GM21526 (cell line): ENCODE data around the gene HPD.

Experiments
- ATAC-seq: cut with Tn5 transposase; IDR thresholded peaks from one replicate; pipeline ENCODE4 v1.9.1; 2021; ENCODE audit warnings: moderate library complexity; ENCODE audit not compliant: unreplicated experiment, low FRiP score

The HPD gene

DNA sequence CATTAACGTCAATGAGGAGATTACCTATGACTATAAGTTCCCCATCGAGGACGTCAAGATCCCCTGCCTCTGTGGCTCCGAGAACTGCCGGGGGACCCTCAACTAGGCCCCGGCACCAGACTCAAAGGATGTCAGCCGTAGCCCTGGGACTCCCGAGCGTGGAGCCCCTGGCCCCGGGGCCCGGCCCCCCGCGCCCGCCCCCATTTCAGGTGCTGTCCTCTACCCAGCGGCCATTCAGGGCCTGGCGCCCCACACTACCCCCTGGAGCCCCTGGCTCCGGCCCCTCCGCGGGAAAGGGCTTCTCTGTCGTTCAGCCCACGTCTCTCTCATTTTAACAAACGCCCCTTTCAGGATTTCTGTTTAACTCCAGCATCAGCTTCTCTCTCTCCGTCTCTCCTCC is 28.5 kb downstream of the HPD start:
- ATAC-seq, result no peak

DNA sequence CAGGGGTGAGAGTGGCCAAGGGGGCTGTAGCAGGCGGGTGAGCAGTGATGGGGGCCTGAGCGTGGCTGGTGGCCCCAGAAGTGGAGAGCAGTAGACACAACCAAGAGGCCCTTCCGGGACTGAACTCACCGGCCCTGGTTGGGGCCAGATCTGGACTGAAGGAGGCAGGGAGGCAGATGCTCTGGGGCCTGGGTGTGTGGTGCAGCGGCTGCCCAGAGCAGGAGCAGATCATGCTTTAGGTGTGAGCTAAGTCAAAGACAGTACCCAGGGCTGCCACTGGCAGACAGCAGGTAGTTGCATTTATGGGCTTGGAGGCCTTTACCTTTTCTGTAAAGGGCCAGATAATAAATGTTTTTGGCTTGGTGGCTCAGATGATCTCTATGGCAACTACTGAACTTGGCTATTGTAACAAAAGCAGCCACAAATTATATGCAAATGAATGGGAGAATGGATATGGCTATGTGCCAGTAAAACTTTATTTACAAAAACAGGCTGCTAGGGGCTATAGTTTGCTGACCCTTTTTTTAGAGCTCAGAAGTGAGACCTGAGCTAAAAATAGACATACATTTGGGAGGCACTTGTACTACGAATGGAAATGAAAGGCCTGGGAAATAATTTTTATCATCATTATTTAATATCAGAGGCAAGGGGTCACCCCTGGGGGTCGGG is 29.3 kb downstream of the HPD start:
- no peak for ATAC-seq

DNA sequence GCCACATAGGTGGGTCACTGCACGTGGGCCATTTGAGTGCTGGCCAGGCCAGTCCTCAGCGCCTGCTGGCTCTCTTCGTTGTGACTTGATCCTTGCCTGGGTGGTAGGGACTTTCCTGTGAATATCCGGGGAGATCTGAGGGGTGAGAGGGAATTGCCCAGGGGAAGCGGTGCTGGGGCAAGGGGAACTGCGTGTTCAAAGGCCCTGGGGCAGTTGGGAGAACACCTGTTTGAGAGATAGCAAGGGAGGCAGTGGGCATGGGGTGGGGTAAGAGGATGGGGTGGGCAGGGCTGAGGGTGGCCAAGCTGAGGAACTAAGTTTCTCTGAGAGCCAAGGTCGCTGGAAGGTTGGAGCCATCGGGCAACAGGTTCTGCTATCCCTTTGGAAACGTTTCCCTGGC is 29.8 kb downstream of the HPD start:
- ATAC-seq, result no peak

DNA sequence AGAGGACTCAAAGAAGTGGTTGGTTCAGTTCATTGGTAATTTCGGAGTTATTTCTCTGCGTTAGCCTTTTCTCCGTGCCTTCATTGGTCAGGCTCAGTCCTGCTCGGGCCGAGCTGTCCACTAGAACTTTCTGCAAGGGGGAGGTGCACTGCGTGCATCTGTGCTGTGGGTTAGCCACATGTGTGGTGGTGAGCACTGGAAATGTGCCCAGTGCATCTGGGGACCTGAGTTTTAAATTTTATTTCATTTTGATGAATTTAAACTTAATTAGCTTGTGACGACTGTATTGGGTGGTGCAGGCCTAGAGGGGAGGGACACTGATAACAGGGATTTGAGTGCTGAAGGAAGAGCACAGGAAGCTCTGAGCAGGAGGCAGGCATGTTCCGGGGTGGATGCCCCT is 30.4 kb downstream of the HPD start:
- no peak for ATAC-seq

DNA sequence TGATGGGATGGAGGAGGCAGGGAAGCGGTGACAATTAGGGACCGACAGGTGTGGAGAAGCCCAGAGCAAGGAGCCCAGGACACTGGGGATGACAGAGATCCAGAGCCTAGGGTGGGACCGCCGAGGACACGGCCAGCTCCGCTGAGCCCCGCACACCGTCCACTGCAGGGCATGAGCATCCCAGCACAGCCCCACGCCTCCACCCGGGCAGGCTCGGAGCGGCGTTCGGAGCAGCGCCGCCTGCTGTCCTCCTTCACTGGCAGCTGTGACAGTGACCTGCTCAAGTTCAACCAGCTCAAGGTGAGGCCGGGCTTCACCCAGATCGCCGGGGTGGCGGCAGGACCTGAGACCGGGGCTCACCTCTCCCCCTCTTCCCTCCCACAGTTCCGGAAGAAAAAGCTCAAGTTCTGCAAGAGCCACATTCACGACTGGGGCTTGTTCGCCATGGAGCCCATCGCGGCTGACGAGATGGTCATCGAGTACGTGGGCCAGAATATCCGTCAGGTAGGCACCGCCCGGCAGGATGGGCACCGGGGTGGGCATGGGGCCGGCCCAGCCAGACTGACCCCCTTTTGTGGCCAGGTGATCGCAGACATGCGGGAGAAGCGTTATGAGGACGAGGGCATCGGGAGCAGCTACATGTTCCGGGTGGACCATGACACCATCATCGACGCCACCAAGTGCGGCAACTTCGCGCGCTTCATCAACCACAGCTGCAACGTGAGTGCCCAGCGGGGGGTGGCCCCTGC is 31.1 kb downstream of the HPD start:
- ATAC-seq, result no peak

DNA sequence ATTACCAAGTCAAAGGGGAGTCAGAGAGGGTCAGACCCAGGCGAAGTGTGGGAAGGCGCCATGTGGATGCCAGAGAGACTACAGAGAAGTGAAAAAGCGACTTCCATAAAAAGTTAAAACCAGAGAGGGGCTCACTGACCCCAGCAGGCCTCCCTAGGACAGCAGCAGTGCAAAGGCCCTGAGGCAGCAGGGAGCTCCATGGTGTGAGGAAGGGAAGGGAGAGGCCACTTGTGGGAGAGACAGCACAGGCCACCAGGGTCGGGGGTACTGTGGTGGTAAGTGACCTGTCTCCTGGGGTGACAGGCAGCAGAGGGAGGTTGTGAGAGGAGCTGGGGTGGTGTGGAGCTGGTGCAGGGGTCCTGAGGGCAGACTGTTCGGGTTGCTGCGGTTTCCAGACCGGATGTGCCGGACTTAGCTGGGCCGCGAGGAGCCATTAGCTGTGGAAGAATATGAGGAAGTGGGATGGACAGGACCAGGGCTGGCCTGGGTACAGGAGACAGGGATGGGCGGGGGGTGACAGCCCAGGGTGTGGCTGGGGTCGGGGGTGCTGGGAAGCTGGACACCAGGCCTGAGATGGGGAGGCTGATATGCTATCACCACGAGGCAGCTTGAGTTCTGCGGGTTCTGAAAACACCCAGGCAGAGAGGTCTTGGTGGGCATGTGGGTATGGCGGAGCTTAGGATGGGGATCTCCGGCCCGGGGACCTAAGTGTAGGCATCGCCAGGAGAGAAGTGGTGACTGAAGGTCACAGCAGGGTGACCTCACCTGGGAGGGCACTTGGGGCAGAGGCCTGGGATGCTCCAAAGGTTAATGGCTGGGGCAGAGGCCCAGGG is 32.1 kb downstream of the HPD start:
- no peak for ATAC-seq

DNA sequence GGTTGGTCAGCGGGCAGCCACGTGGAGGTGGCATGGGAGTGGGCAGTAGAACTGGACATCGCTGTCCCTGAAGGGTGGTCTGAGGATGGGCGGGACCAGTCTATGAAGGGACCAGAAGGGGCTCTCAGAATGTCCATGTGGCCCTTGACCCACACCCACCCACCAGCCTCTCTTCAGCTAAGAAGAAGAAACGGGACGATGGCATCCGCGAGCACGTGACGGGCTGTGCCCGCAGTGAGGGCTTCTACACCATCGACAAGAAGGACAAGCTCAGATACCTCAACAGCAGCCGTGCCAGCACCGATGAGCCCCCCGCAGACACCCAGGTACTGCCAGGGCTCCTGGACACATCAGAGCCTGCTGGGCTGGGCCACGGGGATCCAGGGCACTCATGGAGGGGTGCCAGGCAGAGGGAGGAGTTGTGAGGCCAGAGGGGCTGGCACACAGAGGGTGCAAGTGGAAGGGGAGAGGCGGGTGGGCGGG is 33.6 kb downstream of the HPD start:
- ATAC-seq, result no peak

DNA sequence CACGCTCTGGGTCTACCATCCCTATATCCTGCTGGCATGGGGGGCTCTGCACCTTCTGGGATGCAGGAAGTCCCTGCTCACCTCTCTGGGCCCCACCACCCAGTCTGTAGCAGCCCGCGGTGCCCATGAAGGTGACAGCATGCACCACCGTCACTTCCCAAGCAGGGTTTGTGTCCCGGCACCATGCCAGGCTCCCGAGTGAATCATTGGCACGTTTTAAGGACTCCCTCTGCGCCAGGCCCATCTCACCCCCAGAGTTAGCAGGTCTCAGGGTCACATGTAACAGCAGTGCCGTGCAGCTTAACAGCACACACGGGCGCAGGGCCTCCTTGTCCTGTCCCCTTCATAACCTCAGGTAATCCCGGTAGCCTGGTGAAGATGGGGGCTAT is 34.9 kb downstream of the HPD start:
- no peak for ATAC-seq

DNA sequence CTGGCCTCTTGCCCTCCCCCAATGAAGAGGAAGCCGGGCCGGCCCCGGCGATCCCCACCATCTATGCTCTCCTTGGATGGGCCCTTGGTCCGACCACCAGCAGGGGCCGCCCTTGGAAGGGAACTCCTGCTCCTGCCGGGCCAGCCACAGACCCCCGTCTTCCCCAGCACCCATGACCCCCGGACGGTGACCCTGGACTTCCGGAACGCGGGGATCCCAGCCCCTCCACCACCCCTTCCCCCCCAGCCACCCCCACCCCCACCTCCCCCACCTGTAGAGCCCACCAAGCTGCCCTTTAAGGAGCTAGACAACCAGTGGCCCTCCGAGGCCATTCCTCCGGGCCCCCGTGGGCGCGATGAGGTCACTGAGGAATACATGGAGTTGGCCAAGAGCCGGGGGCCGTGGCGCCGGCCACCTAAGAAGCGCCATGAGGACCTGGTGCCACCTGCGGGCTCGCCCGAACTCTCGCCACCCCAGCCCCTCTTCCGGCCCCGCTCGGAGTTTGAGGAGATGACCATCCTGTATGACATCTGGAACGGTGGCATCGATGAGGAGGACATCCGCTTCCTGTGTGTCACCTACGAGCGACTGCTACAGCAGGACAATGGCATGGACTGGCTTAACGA is 35.4 kb downstream of the HPD start:
- ATAC-seq, result no peak

DNA sequence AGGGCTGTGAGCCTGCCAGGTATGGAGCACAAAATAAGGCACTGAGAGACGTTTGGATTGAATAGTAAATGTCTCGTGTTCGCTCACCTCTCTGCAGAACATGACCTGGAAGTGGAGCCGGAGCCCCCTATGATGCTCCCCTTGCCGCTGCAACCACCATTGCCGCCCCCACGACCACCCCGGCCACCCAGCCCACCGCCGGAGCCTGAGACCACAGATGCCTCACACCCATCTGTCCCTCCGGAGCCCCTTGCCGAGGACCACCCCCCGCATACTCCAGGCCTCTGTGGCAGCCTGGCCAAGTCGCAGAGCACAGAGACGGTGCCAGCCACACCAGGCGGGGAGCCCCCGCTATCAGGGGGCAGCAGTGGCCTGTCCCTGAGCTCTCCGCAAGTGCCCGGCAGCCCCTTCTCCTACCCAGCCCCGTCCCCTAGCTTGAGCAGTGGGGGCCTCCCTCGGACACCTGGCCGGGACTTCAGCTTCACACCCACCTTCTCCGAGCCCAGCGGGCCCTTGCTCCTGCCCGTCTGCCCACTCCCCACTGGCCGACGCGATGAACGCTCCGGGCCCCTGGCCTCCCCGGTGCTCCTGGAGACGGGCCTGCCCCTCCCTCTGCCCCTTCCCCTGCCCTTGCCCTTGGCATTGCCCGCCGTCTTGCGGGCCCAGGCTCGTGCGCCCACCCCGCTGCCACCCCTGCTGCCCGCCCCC is 36.1 kb downstream of the HPD start:
- no peak for ATAC-seq

DNA sequence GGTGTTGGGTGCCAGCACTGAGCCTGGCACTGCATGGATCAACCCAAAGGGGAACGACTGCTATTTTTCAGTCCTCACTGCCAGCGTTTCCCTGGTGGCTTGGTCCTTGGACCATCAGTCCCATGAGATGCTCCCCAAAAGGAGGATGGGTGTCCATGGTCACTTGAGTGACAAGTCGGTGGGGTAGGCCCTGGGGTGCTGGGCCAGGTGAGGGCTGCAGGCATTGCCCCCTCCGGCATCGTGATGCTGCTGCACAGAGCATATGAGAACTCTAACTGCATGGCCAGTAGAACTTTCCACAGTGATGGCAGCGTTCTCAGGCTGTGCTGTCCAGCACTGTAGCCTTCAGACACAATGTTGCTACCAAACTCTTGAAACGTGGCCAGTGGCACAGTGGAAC is 38.6 kb downstream of the HPD start:
- ATAC-seq, result no peak

DNA sequence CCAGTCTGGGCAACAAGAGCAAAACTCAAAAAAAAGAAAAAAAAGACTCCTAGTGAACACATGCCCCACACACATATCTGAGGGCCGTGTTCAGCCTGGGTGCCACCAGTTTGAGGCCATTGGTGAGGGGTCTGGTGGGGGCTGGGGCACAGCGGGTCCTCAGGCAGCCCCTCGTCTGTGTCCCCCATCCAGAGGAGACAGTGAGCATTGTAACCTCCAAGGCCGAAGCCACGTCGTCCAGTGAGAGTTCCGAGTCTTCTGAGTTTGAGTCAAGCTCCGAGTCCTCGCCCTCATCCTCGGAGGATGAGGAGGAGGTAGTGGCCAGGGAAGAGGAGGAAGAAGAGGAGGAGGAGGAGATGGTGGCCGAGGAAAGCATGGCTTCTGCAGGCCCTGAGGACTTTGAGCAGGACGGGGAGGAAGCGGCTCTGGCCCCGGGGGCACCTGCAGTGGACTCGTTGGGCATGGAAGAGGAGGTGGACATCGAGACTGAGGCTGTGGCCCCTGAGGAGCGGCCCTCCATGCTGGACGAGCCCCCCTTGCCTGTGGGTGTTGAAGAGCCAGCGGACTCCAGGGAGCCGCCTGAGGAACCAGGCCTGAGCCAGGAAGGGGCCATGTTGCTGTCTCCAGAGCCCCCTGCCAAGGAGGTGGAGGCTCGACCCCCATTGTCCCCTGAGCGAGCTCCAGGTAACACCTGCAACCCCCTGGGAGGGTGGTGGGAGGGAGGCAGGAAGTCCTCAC is 39.3 kb downstream of the HPD start:
- no peak for ATAC-seq

DNA sequence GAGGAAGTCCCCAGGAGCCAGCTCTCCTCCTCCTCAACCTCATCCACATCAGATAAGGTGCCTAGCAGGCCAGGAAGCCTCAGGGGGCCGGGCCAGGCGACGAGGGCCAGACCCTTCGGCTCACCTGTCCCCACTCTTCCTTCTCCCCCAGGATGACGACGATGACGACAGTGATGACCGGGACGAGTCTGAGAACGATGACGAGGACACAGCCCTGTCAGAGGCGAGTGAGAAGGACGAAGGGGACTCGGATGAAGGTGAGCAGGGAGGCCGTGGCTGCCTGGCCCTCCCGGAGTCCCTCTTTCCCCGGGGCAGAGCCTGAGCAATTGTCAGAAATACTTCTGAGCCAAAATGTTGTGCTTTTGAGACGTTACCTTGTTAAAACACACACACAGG is 41.0 kb downstream of the HPD start:
- no peak for ATAC-seq

DNA sequence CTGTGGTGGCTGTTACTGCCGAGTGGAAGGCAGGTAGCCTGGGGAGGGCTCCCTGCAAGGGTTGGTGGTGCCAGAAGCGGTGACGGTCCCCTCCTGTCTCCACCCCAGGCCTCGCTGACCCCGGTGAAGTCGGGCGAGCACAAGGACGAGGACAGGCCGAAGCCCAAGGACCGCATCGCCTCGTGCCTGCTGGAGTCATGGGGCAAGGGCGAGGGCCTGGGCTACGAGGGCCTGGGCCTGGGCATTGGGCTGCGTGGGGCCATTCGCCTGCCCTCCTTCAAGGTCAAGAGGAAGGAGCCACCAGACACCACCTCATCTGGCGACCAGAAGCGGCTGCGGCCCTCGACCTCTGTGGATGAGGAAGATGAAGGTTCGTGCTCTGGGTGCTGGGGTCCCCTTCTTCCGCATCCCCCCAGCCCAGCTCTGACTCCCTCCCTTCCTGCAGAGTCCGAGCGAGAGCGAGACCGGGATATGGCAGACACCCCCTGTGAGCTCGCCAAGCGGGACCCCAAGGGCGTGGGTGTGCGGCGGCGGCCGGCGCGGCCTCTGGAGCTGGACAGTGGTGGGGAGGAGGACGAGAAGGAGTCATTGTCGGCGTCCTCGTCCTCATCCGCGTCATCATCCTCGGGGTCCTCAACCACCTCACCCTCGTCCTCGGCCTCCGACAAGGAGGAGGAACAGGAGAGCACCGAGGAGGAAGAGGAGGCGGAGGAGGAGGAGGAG is 41.6 kb downstream of the HPD start:
- ATAC-seq, result no peak

DNA sequence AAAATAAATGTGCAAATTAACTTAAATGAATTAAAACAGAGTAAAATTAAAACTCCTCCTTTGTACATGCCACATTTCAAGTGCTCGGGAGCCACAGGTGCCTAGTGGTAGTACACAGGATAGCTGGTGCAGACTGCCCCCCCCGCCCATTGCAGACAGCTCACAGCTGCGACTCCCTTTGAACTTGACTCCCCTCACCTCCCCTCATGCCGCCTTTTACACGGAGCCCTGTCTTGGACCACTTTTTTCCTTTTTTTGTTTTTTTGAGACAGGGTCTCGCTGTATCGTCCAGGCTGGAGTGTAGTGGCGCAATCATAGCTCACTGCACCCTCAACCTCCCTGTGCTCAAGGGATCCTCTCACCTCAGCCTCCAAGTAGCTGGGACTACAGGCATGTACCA is 43.4 kb downstream of the HPD start:
- ATAC-seq, result no peak

DNA sequence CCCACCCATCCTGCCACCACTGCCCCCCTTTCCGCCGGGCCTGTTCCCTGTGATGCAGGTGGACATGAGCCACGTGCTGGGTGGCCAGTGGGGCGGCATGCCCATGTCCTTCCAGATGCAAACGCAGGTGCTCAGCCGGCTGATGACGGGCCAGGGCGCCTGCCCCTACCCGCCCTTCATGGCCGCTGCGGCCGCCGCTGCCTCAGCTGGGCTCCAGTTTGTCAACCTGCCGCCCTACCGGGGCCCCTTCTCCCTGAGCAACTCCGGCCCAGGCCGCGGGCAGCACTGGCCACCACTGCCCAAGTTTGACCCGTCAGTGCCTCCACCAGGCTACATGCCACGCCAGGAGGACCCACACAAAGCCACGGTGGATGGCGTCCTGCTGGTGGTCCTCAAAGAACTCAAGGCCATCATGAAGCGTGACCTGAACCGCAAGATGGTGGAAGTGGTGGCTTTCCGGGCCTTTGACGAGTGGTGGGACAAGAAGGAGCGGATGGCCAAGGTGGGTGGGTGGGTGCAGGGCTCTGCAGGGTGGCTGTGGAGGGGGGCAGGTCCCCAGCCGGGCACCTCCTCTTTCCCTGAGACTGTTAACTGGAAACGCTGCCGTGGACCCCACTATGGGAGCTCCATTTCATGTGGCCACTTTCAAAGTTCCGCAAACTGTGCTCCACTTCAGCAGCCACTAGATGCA is 44.1 kb downstream of the HPD start:
- ATAC-seq, result no peak

DNA sequence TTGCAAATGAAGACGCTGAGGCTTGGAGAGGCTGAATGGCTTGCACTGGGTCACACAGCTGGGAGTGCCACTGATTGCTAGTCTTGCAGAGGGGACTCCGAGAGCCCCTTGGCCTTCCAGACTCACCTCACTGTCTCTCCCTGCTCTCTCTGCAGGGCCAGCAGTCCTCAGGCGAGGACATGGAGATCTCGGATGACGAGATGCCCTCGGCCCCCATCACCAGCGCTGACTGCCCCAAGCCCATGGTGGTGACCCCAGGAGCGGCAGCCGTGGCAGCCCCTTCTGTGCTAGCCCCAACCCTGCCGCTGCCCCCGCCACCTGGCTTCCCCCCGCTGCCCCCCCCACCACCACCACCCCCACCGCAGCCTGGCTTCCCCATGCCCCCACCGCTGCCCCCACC is 44.7 kb downstream of the HPD start:
- ATAC-seq, result no peak
